ENCODE measurements around the gene DDR1. TPM values are rescaled to one million over a fixed set of nuclear protein-coding genes. Genes with fewer than 3 reads are reported as not detected.
"Not testable (repeated sequence)": the region's sequence is repeated elsewhere in the genome, so short reads cannot be mapped to it uniquely, and the experiment has no call there.

DDR1 gene
- total RNA-seq, 1 experiment from 2014 or later = 108 TPM

DNA sequence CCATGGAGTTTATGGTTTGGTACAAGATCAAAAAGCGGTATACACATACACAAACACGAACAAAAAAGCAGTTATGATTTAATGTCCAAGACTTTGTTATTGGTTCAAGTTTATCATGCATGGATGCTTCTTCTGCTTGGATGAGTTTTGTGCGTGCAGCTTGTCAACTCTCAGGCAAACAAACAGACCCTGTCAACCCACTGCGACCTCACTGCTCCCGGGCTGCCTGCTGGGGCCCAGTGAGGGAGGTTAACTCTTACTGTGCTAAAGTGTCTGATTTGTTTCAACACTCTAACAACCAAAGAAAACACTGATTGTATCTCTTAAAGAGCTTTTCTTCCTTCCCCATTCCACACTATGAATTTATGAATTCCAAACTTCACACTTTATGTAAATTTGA, 26.8 kb upstream of the DDR1 start:
- Histone ChIP-seq H3K4me1 (ENCODE audit: insufficient read depth, low read length) (no peaks in the 10 kb centered on the region), H3K79me2 (ENCODE audit: low read length) (no peaks in the 10 kb centered on the region), H3K9me2 (replicated peaks; ENCODE audit: low read length) (no peaks in the 10 kb centered on the region), H3K9ac (ENCODE audit: low read length) (no peak overlapping the region), H3K27me3 (ENCODE audit: low read length) (no peaks in the 10 kb centered on the region), H3K27ac (ENCODE audit: low read length) (no peak overlapping the region), H3K9me3 (ENCODE audit: low read length) (no peaks in the 10 kb centered on the region), H2AFZ (ENCODE audit: low read length) (no peak overlapping the region), H3K4me3 (ENCODE audit: low read length) (no peak overlapping the region), H3K4me2 (ENCODE audit: low read length) (no peak overlapping the region), H3F3A (ENCODE audit: low read length, unreplicated experiment) (no peaks in the 10 kb centered on the region), H3K36me3 (ENCODE audit: low read depth, low read length) (no peaks in the 10 kb centered on the region), H4K20me1 (ENCODE audit: low read length) (no peaks in the 10 kb centered on the region)
- POLR2A ChIA-PET (ENCODE audit: unreplicated experiment) = interaction anchor here (0.6 kb wide), 1 partner anchor 357 kb away, joined by 3 read pairs; no protein-coding TSS in a partner anchor
- no peak for ATAC-seq
- BruUV-seq (replicated peaks) = no TSS peak
- CTCF ChIA-PET = interaction anchor here (0.7 kb wide), 1 partner anchor 49 kb away, joined by 4 read pairs; no protein-coding TSS in a partner anchor
- no peak for DNase-seq
- TF ChIP-seq EZH2 (IDR thresholded peaks at IDR 0.05; ENCODE audit: low read length, unreplicated experiment) = no peak
- TF ChIP-seq, protein P1, sequence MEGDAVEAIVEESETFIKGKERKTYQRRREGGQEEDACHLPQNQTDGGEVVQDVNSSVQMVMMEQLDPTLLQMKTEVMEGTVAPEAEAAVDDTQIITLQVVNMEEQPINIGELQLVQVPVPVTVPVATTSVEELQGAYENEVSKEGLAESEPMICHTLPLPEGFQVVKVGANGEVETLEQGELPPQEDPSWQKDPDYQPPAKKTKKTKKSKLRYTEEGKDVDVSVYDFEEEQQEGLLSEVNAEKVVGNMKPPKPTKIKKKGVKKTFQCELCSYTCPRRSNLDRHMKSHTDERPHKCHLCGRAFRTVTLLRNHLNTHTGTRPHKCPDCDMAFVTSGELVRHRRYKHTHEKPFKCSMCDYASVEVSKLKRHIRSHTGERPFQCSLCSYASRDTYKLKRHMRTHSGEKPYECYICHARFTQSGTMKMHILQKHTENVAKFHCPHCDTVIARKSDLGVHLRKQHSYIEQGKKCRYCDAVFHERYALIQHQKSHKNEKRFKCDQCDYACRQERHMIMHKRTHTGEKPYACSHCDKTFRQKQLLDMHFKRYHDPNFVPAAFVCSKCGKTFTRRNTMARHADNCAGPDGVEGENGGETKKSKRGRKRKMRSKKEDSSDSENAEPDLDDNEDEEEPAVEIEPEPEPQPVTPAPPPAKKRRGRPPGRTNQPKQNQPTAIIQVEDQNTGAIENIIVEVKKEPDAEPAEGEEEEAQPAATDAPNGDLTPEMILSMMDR (conservative IDR thresholded peaks at IDR 0.05; ENCODE audit: low read depth, low read length) = no peak
- no peak for TF ChIP-seq EZH2phosphoT487 (IDR thresholded peaks at IDR 0.05; ENCODE audit: borderline replicate concordance, low read length)
- intact Hi-C loops (cut with micrococcal nuclease) = no loop called here

- H3K9me3 ChIP-seq (ENCODE audit: low read length); H3K4me1 ChIP-seq (ENCODE audit: insufficient read depth, low read length); H2AFZ ChIP-seq (ENCODE audit: low read length); H3K27me3 ChIP-seq (ENCODE audit: low read length); H3F3A ChIP-seq (ENCODE audit: low read length, unreplicated experiment); H3K36me3 ChIP-seq (ENCODE audit: low read depth, low read length); CTCF ChIA-PET; H3K4me3 ChIP-seq (ENCODE audit: low read length); intact Hi-C loops (cut with micrococcal nuclease); POLR2A ChIA-PET (ENCODE audit: unreplicated experiment); H3K27ac ChIP-seq (ENCODE audit: low read length); DNase-seq; H3K9me2 ChIP-seq (replicated peaks; ENCODE audit: low read length); ATAC-seq; BruUV-seq (replicated peaks); H3K79me2 ChIP-seq (ENCODE audit: low read length); H3K4me2 ChIP-seq (ENCODE audit: low read length); H3K9ac ChIP-seq (ENCODE audit: low read length); H4K20me1 ChIP-seq (ENCODE audit: low read length): not testable (repeated sequence)
Measured at GRCh38 chr6:30859726-30860125, 24.6 kb upstream of the DDR1 start.

DNA sequence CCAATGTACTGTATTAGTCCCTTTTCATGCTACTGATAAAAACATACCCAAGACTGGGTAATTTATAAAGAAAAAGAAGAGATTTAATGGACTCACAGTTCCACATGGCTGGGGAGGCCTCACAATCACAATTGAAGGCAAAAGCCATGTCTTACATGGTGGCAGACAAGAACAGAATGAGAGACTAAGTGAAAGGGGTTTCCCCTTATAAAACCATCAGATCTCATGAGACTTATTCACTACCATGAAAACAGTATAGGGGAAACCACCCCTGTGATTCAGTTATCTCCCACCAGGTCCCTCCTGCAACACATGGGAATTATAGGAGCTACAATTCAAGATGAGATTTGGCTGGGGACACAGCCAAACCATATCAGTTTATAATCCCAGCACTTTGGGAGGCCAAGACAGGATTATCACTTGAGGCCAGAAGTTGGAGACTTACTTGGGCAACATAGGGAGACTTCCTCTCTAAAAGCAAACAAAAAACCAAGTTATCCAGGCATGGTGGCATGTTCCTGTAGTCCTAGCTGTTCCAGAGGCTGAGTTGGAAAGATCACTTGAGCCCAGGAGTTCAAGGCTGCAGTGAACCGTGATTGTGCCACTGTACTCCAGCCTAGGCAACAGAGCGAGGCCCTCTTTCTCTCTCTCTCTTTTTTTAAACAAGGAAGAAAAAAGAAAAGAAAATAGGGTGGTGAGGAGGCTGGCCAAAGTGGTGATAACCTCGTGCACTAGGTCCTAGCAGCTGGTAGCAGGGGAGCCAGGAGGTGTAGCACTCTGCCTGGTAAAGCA, 22.9 kb upstream of the DDR1 start:
- no peak for ATAC-seq
- TF ChIP-seq EZH2 (IDR thresholded peaks at IDR 0.05; ENCODE audit: low read length, unreplicated experiment) = no peak
- TF ChIP-seq, protein P1 (conservative IDR thresholded peaks at IDR 0.05; ENCODE audit: low read depth, low read length) = no peak
- no peak for TF ChIP-seq EZH2phosphoT487 (IDR thresholded peaks at IDR 0.05; ENCODE audit: borderline replicate concordance, low read length)
- ChIA-PET POLR2A (ENCODE audit: unreplicated experiment) (no interaction called here), CTCF (no interaction called here)
- Histone ChIP-seq H3K36me3 (ENCODE audit: low read depth, low read length) (no peaks in the 10 kb centered on the region), H3K27me3 (ENCODE audit: low read length) (no peaks in the 10 kb centered on the region), H3K4me2 (ENCODE audit: low read length) (no peak overlapping the region), H3K4me3 (ENCODE audit: low read length) (no peak overlapping the region), H4K20me1 (ENCODE audit: low read length) (no peaks in the 10 kb centered on the region), H3K9ac (ENCODE audit: low read length) (no peak overlapping the region), H3K79me2 (ENCODE audit: low read length) (no peaks in the 10 kb centered on the region), H3F3A (ENCODE audit: low read length, unreplicated experiment) (no peaks in the 10 kb centered on the region), H2AFZ (ENCODE audit: low read length) (no peak overlapping the region), H3K9me2 (replicated peaks; ENCODE audit: low read length) (no peaks in the 10 kb centered on the region), H3K27ac (ENCODE audit: low read length) (no peak overlapping the region), H3K9me3 (ENCODE audit: low read length) (no peaks in the 10 kb centered on the region), H3K4me1 (ENCODE audit: insufficient read depth, low read length) (no peaks in the 10 kb centered on the region)
- intact Hi-C loops (cut with micrococcal nuclease) = no loop called here
- DNase-seq = no peak
- no TSS peak for BruUV-seq (replicated peaks)

All from PC-3 (cell line).